Activated CD4-positive, alpha-beta T cell treated with anti-CD3 and anti-CD28 coated beads for 1 hour (primary cell): Measurements from ENCODE around the gene POMT2.

Experiments used
- DNase-seq: peaks from one replicate; pipeline ENCODE4 v3.0.0-alpha.2; 2020

The POMT2 gene

DNA sequence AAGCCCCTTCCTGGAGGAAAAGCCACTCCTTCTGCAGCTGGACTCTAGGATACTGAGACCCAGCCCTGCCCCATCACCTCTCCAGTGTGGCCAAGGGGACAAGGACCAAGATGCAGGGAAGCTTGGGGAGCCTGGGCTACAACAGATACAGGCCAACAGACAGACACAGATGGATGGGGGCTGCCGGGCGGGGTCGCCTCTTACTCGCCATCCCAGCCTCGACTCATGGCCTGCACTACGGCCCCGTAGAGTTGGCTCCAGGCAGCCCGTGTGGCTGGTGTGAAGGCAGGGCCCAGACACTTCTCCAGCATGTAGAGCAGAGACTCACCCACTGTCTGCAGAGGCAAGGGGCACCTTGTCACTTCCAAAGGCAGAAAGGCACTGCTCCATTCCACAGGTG is 54.3 kb downstream of the POMT2 start:
- DNase-seq = no peak

DNA sequence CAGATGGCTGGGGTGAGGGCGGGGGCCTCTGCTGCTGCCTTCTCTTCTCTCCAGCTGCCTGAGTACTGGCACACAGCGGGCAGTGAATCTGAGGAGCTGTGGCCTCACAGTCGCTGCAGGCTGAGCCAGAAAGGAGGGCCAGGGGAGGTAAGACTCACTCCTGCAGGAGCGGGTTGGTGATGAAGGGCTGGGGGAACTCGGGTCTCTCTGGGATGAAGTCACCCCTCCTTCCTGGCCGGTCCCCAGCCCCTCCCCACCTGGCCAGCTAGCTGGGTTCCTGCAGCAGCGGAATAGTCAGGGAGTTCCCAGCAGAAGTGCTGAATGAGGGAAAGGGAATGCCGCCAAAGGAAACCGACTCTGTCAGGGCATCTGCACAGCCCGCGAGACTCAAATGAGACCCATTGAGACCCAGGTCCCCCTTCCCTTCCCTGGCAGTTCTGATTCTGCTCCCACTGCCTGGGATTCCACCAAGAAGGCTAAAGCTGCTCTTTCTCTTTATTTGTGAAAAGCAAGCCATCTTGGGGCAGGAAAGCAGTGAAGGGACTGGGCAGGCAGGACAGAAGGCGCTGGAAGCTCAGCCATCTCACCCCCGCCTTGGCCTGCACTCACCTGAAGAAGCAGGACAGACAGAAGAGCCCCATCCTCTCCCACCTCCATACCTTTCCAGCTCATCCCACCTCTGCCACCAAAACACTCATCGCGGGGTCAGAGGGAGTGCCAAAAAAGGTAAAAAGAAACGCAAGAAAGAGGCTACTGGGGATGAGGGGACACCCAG is 54.9 kb downstream of the POMT2 start:
- DNase-seq = no peak

- no peak for DNase-seq
These were observed 55.5 kb downstream of the POMT2 start for GRCh38 chr14:77265187-77265515.

GRCh38 chr14:77264466-77265186 is 56.1 kb downstream of the POMT2 start:
- no peak for DNase-seq

- no peak for DNase-seq
These were observed 60.1 kb downstream of the POMT2 start for GRCh38 chr14:77260631-77261030.

- DNase-seq = no peak
These were observed 60.5 kb downstream of the POMT2 start for GRCh38 chr14:77260199-77260598.

DNA sequence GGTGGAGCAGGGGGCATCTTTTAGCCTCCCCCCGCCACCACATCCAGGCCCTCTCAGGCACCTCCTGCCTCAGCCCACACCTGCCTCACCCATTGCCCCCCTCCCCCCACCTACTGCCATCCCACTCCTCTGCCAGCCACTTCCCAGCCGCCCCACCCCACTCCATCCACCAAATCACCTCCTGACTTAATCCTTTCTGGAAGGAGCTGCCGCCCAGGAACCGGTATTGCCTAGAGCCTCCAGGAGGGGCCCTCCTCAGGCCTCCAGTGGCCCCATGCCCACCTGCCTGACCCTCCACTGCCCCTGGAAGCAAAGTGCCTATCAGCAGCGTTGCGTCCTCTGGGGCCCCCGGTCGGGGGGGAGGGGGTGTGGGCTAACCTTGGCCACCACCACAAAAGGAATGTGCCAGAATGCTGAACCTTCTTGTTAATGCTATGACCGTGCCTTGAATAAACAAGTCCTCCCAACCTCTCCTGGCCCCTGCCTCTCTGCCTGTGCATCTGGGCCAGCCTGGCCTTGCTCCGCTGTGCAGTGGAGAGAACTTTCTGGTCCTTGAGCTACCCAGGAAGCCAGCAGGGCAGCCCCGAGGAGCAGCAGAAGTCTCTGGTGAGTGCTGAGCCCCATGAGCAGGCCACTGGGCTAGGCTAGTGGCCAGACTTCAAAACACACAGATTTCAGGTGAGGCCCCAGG is 61.5 kb downstream of the POMT2 start:
- no peak for DNase-seq

DNA sequence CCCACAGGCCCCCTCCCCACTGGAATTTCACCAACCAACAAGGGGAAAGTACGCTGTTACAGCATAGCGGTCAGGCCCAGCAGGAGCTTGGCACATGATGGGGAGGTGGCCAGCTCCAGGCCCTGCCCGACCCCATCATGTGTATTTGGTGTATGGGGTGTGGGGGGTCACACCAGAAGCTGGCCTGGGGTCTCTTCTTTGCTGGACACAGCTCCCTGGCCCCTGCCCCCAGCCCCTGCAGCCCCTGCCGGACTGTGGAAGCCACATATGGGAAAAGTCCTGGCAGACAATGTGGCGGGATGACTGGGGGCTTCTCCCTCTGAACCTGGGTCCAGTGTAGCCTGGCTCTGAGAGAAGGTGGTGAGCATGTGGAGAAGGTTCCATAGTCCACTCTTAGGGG is 62.1 kb downstream of the POMT2 start:
- DNase-seq = no peak

GRCh38 chr14:77257700-77258099 is 63.0 kb downstream of the POMT2 start:
- no peak for DNase-seq

- DNase-seq = no peak
These were observed 64.0 kb downstream of the POMT2 start for GRCh38 chr14:77256694-77257093.

- no peak for DNase-seq
These were observed 67.1 kb downstream of the POMT2 start for GRCh38 chr14:77253333-77254190.

GRCh38 chr14:77251870-77252269 is 68.8 kb downstream of the POMT2 start:
- DNase-seq = no peak

DNA sequence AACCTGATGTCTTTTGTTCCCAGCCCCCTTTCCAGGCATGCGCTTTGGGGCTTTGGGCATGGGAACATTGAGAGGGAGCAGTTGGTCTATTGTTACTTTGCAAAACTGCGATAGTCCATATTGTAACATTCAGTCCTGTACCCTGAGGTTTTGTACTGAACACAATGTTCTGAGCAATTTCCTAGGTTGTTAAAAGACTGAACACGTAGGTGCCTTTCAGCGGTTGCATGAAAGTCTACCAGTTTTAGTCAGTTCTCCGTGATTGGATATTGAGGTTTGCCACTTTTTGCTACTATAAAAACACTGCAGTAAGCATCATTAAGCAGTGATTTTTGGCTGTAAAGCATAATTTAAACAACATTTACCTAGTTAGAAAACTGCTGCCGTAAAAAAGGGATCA is 69.8 kb downstream of the POMT2 start:
- no peak for DNase-seq

DNA sequence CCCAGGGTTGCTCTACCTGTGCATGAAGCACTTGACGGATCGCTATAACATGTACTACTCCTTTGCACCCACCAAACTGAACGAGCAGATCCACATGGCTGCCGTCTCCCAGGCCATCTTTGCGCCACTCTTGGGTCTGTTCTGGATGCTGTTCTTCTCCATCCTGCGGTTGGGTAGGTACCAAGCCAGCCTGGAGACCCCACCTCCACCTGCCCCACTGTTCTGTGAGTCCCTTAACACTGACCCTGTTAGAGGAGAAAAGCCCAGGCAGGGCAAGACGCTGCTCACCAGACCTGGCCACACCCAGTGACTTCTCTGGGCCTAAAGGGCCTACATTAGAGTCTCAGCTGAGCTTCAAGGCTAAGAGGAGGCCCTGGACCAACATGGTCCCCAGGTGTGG is 71.4 kb downstream of the POMT2 start:
- DNase-seq = no peak

- DNase-seq = no peak
These were observed 72.0 kb downstream of the POMT2 start for GRCh38 chr14:77248666-77249065.

GRCh38 chr14:77246784-77247183 is 73.9 kb downstream of the POMT2 start:
- DNase-seq = no peak

DNA sequence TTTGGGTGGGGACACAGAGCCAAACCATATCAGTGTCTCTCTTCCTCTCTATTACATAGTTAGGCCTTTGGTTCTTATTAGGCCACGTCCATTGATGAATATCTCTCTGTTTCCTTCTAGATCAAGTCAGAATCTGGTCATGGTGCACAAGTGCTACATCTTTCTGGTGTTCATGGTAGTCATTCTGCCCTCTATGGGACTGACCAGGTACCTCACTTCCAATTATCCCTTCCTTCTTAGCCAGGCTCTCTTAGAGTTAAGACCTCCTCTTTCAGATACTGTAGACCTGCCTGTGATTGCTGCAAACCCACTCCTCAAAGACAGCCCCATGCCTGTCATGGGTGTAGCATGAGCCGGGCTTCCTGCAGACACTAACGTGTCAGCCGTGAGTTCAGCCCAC is 74.9 kb downstream of the POMT2 start:
- DNase-seq = no peak

GRCh38 chr14:77243853-77244252 is 76.8 kb downstream of the POMT2 start:
- no peak for DNase-seq

GRCh38 chr14:77242752-77243151 is 77.9 kb downstream of the POMT2 start:
- no peak for DNase-seq

- no peak for DNase-seq
These were observed 78.7 kb downstream of the POMT2 start for GRCh38 chr14:77241955-77242354.

DNA sequence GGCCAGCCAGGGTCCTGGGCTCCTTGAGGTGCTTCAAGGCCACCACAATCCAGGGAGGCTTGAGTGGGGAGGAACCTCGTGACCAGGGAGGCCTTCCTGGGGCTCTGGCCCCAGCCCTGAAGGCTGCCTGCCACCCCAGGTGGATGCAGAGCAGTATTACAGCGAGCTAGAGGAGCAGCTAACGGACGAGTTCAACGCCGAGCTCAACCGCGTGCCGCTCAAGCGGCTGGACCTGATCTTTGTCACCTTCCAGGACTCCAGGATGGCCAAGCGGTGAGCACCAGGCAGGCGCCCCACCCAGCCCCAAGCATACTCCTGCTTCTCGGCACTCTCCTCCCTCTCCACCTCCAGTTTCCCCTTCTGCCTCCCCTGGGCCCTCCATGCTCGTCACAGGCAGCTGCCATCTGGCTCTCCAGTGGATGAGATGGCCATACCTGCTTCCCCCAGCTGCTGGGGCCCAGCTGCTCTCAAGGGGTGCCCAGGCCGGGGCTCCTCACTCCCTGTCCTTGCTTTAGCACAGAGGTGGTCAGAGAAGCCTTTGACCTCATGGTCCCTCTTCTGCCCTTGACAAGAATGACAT is 80.3 kb downstream of the POMT2 start:
- no peak for DNase-seq

- no peak for DNase-seq
These were observed 81.3 kb downstream of the POMT2 start for GRCh38 chr14:77239412-77239811.

DNA sequence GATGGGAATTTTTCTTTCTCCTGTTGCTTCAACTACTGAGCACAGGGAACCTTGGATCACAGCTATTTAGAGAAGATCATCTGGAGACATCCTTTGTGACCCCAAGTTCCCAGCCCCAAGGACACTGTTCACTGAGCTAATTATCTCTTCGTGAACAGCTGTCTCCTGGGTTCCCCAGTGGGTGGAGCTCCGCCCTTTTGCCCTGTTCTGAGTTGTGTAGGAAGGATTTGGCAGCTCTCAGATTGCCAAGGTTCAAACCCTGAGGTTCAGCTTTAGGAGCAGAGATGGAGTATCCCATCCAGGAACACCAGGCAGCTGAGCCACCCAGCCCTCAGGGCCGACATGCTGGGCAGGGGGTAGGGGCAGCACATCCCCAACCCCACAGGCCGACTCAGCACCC is 81.7 kb downstream of the POMT2 start:
- DNase-seq = no peak
